GM21717 (cell line): ENCODE data around the gene ADAMTSL5.
"Not testable (repeated sequence)": the region's sequence is repeated elsewhere in the genome, so short reads cannot be mapped to it uniquely, and the experiment has no call there.

Experiments
- ATAC-seq: cut with Tn5 transposase; IDR thresholded peaks from one replicate; pipeline ENCODE4 v1.9.1; 2021; ENCODE audit warnings: mild to moderate bottlenecking, moderate library complexity; ENCODE audit not compliant: unreplicated experiment

ADAMTSL5 gene

DNA sequence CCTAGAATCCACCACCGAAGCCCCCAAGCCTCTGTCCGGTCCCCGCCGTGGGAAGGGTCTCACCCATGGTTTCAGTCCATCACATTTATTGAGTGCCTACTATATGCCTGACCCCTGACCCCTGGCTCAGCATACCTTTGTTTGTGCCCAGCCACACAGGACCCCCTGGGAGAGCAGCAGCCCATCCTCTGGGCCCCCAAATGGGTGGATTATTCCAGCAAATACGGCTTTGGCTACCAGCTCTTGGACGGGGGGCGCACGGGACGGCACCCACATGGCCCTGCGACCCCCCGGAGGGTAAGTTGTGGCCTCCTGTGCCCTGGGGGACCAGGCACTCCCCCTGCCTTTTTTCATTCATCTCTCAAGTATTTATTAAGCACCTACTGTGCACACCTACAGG is 18.8 kb upstream of the ADAMTSL5 start:
- ATAC-seq: no peak

DNA sequence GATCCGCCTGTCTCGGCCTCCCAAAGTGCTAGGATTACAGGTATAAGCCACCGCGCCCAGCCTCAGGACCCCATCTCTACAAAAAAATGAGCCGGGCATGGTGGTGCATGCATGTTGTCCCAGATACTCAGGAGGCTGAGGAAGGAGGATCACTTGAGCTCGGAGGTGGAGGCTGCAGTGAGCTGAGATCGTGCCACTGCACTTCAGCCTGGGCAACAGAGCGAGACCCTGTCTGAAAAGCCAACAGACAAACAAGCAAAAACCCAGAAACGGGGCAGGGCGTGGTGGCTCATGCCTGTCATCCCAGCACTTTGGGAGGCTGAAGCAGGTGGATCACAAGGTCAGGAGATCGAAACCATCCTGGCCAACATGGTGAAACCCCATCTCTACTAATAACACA is 18.0 kb upstream of the ADAMTSL5 start:
- ATAC-seq: not testable (repeated sequence)

DNA sequence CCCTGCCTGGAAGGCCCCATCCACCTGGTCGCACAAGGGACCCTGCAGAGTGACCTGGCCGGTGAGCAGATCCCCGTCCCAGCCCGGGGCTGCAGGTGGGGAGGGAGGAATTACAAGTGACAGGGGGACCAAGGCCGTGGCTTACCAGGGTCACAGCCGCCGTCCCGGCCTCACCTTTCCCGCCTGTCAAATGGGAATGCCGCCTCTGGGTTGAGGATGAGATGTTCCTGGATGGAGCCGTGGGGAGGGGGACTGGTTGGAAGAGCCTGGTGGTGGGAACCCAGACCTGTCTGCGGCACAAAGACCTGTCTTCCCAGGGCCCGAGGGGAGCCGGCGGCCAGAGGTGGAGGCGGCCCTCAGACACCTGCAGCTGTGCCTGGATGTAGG is 16.6 kb upstream of the ADAMTSL5 start:
- ATAC-seq: no peak

DNA sequence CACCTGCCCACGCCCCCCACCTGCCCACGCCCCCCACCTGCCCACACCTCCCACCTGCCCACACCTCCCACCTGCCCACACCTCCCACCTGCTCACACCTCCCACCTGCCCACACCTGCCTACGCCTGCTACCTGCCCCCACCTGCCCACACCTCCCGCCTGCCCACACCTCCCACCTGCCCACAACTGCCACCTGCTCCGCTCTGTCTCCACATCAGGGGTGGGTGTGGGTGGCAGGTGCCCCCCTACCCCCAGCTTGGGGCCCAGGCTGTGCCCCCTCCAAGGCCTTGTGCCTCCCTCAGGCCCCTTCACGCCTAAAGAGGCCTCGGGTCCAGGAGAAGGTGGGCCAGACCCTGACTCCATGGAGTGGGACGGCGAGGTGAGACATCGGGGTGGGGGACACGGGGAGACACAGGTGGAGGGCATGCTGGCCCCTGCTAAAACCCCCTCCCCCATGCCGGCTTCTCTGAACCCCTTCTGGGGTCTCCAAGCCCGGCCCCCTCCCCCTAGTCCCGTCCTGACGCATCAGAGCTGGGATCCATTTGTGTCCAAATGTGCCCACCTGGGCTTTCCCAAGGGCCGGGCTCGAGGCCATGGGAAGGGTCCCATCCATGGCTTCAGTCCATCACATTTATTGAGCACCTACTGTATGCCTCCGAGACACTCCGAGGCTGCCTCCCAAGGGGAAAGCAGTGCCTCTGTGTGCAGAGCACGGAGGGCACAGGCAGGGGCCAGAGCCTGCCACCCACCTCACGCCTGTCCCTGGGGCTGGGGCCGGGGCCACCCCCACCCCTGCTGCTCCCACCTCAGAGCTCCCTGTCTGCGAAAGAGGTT is 16.0 kb upstream of the ADAMTSL5 start:
- no peak for ATAC-seq

DNA sequence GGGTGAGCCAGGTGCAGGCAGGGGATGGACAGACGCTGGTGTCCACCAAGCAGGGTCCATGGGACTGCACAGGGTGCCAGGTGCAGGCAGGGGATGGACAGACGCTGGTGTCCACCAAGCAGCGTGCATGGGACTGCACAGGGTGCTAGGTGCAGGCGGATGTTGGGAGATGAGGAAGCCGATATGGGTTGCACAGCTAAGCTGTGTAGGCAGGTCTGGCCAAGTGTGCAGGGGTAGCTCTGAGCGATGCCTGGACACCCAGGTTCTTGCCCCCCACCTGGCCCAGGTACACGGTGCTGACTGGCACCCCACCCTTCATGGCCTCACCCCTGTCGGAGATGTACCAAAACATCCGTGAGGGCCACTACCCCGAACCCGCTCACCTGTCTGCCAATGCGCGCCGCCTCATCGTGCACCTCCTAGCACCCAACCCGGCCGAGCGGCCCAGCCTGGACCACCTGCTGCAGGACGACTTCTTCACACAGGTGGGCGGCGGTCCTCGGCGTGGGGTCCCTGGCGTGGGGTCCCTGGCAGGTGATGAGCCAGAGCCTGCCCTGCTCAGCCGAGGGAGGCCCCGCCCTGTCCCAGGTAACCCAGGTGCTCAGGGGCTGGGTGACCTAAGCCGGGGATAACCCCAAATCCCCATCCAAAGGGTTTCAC is 15.0 kb upstream of the ADAMTSL5 start:
- no peak for ATAC-seq

DNA sequence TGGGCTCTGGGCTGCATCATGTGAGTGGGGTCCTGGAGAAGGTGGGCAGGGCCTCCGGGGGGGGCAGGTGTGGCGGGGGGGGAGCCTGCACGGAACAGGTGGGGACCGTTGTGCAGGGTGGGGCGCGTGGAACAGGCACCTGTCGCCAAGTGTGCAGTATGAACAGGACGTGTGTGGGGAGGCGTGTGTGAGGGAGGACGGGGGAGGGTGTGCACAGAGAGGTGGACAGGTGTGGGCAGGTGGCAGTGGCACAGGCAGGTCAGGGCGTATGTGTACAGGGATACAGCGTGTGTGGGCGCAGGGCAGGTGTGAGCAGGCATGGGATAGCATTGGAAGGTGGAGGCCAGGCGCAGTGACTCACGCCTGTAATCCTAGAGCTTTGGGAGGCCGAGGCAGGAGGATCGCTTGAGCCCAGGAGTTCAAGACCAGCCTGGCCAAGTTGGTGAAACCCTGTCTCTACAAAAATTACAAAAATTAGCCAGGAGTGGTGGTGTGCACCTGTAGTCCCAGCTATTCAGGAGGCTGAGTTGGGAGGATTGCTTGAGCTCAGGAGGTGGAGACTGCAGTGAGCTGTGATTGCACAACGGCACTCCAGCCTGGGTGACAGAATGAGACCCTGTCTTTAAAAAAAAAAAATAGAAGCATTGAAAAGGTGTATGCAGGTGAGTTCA is 14.3 kb upstream of the ADAMTSL5 start:
- no peak for ATAC-seq

DNA sequence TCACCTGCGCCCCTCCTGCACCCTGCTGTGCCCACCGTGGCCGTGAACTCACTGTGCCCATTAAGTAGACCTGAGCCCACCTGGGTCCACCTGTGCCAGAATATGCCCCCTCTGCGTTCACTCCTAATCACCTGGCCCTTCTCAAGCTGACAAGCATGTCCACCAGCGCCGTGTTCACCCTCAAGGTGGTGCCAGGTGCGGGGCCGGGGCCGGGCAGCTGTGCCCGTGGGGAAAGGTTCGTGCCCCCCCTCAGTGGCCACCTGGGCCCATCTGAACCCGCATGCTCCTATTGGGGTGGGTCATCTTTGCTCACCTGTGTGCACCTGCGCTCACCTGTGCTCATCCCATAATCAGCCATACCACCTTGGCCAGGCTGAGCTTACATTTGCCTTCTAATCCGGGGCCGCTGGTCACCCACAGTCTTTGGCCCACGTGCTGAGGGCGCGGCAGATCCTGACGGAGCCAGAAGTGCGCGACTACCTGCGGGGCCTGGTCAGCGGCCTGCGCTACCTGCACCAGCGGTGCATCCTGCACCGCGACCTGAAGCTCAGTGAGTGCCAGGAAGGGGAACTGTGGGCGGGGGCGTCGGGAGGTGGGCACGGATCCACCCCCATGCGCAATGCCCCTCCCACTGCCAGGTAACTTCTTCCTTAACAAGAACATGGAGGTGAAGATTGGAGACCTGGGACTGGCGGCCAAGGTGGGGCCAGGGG is 13.4 kb upstream of the ADAMTSL5 start:
- no peak for ATAC-seq

DNA sequence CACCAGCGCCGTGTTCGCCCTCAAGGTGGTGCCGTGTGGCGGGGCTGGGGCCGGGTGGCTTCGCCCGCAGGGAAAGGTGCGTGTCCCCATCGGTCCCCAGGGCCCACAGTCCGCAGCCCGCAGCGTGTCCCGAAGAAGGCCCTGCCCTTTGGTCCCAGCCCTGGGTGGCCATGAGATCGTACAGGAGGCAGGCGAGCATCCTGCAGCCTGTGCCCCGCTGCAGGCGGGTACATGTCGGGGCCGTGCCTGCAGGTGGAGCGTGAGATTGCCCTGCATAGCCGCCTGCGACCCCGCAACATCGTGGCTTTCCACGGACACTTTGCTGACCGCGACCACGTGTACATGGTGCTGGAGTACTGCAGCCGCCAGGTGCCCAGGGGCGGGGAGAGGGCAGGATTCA is 12.5 kb upstream of the ADAMTSL5 start:
- ATAC-seq: no peak

DNA sequence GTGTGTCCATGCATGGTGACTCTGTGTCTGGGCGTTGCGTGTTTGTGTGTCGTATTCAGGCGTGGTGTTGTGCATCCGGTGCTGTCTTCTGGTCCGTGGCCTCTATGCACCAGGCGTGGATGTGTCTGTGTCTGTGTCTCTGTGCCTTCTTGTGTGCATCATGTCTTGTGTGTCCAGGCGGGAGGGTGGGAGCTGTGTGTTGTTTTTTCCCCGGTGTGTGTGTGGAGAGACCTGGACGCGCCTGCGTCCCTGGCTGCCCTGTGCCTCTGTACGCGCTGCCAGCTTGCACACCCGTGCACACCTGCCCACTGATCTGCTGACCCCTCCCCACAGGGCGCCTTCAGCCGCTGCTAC is 12.1 kb upstream of the ADAMTSL5 start:
- ATAC-seq: no peak

DNA sequence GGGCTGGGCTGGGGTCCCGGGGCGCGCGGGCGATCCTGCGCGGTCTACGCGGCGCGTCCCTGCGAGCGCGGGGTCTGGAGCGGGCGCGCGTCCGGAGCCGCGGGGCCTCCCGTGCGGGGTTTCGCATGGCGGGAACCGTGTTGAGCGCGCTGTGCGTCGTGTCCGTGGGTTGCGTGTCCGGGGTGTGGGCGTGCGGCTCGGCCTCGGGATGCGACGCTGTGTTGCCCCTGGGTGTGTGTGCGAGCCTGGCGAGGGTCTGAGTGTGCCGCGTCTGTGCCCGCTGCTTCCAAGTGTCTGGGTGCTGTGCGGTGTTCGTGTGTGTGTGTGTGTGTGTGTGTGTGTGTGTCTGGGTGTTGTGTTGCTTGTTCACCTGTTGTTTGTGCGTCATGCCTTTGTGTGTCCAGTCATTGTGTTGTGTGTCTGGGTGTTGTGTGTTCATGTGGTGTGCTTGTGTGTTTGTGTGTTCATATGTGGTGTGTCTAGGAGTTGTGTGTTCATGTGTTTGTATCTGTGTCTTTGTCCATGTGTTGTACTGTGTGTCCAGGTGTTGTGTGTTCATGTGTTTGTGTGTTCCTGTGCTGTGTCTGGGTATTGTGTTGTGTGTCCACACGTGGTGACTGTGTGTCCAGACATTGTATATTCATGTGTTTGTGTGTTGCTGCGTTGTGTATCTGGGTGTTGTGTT is 11.6 kb upstream of the ADAMTSL5 start:
- no peak for ATAC-seq

DNA sequence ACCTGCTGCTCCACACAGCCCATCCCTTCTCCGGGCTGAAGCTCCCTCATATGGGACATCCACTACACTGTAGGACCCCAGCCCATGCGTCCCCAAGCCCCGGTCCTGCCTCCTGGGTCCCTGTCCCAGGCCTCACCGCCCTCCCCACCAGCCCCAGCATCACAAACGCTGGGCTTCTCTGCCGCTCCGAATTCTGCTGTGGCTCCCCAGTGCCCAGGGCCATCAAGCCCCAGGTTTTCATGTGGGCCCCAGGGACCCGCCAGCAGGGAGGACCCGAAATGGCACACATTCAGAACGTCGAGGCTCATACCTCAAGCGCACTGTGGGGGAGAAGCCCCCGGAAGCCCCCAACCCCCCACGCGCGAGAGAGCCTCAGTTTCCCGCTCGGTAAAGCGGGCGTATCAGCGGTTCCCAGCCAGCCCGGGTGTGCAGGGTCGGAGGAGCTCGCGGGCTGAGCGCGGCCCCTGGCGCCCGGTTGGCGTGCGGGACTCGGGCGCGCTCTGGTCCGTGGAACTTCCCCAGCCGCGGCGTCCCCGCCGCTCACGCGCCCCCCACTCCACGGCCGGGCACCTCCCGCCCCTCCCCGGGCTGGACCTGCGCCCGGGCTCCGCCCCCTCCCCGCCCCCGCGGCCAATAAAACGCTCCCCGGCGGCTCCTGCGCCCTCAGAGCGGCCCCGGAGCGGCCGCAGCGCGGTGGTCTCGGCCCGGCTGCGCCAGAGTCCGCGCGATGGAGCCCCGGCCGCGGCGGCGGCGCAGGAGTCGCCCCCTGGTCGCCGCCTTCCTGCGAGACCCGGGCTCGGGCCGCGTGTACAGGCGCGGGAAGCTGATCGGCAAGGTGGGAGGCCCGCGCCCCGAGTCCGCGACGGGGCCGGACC is 10.8 kb upstream of the ADAMTSL5 start, which contains the start of gene PLK5:
Gene PLK5 (plus strand): TSS at position 666 of the 875 bp plus-strand sequence. CDS start 2,920 bp downstream, outside the sequence.
- ATAC-seq: no peak

DNA sequence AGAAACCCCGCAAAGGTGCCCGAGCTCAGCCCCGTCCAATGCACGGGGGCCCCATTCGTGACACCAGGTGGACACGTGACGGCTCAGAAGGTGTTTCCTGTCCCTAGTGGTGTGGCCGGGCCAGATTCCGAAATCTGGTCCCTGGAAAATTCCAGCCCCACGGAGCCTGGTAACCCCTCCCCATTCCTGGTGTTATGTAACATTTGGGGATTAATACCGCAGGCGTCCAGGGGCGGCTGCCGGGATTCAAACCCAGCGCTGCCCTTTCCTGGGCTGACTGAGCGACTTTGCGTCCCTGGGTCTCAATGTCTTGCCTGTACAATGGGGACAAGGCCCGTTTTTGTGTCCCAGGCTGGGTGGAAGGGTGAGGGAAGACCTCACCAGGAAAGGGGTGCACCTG is 10.0 kb upstream of the ADAMTSL5 start:
- no peak for ATAC-seq

DNA sequence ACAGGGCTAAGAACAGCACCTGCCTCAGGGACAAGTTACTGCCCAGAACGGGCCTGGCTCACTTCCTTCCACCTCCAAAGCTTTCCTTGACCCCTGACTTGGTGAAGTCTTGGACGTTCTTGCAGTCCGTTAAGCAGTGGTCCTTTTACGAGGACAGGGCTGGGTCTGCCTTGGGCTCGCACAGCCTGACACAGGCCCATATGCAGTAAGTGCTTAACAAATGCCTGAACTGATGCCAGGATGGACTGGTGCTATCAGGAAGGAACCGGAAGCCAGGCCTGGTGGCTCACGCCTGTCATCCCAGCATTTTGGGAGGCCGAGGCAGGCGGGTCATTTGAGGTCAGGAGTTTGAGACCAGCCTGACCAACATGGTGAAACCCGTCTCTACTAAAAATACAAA is 9.2 kb upstream of the ADAMTSL5 start:
- no peak for ATAC-seq

DNA sequence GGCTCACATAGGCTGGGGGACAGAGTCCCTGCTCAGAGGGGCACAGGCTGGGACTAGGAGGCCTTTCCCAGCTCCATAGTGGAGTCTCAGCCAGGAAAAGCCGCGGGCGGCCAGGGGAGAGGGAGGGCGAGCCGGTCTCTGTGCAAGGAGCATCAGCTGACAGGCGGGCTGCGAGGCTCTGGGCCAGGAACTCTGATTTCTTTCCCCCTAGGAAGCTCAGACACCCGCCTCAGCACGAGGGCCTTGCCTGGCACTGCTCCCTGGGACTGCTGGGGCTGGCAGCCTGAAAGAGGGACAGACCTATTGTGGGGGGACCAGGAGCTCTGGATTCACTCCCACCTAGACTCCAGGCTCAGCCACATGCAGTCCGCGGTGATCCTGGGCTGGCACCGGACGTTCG is 8.8 kb upstream of the ADAMTSL5 start:
- no peak for ATAC-seq

DNA sequence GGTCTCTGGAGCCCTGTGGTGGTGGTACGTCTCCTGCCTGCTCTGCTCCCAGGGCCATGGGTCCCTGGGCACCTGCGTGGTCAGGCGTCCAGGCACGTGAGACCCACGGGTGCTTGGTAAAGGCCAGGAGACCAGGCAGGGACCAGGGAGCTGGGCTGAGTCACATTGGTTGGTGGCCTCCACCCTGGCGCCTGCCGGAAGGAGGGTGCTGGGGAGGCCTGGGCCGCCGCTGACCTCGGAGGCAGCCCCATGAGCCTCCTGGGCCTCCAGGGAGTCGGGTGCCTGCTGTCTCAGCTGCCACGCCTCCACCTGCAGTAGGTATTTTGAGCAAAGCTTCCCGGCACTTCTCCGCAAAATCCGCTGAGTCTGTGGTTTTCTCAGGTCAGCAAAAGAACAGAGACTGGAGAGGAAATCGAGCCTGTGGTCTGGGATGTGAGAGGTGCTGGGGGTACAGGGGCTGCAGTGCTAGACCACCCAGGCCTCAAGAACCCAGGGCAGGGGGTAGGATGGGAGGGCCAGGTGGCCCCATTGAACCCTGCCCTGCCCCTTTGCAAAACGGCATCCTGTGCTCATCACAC is 7.5 kb upstream of the ADAMTSL5 start:
- no peak for ATAC-seq

DNA sequence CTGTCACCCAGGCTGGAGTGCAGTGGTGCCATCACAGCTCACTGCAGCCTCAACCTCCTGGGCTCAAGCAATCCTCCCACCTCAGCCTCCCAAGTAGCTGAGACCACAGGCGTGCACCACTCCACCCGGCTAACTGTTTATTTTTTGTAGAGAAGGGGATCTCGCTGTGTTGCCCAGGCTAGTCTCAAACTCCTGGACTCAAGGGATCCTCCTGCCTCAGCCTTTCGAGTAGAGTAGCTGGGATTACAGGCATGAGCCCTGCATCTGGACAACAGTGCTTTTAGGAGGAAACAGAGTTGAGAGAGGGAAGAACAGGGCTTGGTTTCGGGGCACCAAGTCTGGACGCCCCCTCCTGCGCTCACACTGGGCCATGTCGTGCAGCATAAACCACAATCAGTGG is 7.0 kb upstream of the ADAMTSL5 start:
- not testable (repeated sequence) for ATAC-seq

DNA sequence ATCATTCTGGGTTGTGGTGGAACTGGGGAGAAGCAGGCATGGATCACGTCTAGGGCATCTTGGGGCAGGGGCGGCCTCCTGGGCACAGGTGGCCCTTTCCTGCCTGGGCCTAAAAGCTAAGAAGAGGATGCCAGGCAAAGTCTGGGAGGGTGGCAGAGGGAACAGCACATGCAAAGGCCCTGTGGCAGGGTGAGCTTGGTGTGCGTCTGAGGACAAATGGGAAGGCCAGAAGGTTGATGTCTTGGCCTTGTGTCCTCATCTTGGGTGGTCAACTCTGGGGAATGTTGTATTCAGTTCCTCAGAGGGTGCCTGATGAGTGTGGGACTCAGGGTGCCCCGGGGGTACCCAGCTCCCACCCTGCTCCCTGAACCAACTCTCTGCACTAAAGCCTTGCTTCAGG is 5.7 kb upstream of the ADAMTSL5 start:
- no peak for ATAC-seq

DNA sequence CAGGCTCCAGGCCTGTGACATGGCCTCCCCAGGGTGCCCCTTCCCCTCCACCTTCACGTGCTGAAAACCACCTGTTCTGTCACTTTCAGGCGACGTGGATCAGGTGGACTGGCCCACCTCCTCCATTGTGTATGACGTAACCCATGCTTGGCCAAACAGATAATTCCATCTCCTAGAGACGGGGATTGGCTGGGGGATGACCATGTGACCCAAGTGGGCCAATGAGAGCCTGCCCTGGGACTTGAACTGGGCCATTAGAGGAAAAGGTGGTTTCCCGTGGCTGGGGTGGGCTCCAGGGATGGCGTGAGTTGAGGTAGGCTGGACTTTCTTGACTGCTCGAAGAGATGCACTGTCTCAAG is 3.6 kb upstream of the ADAMTSL5 start:
- no peak for ATAC-seq

DNA sequence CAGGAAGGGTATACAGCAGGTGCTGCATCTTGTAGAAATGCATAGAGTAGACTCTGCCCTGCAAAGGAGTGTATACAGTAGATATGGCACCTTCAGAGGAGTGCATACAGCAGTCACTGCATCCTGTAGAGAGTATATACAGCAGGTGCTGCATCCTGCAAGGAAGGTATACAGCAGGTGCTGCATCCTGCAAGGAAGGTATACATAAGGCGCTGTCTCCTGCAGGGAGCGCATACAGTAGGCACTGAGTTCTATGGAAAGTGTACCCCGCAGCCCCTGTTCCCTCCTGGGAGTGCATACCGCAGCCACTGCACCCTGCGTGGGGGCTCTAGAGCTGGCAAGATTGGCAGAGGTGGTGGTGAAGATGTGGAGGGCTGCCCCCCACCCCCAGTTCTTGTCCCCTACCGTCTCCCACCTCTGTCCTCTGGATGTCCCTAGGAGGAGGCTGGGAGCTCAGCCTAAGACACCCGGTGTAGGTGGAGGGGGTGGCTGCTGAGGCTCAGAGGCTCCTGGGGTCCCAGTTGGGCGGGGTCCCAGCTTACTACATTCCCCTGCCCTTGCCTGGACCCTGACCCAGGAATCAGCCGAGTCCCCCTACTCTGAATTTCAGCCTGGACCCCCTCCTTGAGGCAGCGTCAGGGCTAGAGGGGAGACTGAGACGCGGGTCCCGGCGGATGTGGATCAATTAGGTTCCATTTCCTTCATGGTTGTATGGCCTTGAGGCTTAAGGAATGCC is 2.3 kb upstream of the ADAMTSL5 start:
- ATAC-seq: no peak
